Activated effector memory CD4-positive, alpha-beta T cell treated with anti-CD3 and anti-CD28 coated beads, Interleukin-2, amount 50 U/mL, for 16 hours (primary cell): Measurements from ENCODE around the gene SLC30A7.
"Not testable (repeated sequence)": the region's sequence is repeated elsewhere in the genome, so short reads cannot be mapped to it uniquely, and the experiment has no call there.

Experiments
- DNase-seq: peaks from one replicate; pipeline ENCODE4 v3.0.0-alpha.2; 2020

SLC30A7 gene

GRCh38 chr1:100895540-100896480, at the start of gene SLC30A7:
TSS of gene SLC30A7 (plus strand) at chr1:100896090. CDS start at chr1:100896263, 173 bp downstream.
- peak; percentile 99 for DNase-seq

GRCh38 chr1:100847361-100848082, 48.4 kb upstream of the SLC30A7 start:
- no peak for DNase-seq

GRCh38 chr1:100851726-100852125, 44.2 kb upstream of the SLC30A7 start:
- DNase-seq, result no peak

- no peak for DNase-seq
These were observed 42.9 kb upstream of the SLC30A7 start for GRCh38 chr1:100852976-100853375.

- not testable (repeated sequence) for DNase-seq
These were observed 40.8 kb upstream of the SLC30A7 start for GRCh38 chr1:100855116-100855515.

GRCh38 chr1:100860397-100860991, 35.4 kb upstream of the SLC30A7 start:
- no peak for DNase-seq

GRCh38 chr1:100861379-100861778, 34.5 kb upstream of the SLC30A7 start:
- no peak for DNase-seq

GRCh38 chr1:100862591-100862990, 33.3 kb upstream of the SLC30A7 start:
- no peak for DNase-seq

- no peak for DNase-seq
These were observed 29.6 kb upstream of the SLC30A7 start for GRCh38 chr1:100866041-100866900.

- no peak for DNase-seq
These were observed 29.0 kb upstream of the SLC30A7 start for GRCh38 chr1:100866901-100867206.

GRCh38 chr1:100868364-100868995, 27.4 kb upstream of the SLC30A7 start:
- DNase-seq, result no peak

GRCh38 chr1:100869996-100870395, 25.9 kb upstream of the SLC30A7 start:
- no peak for DNase-seq

GRCh38 chr1:100874433-100874832, 21.5 kb upstream of the SLC30A7 start:
- no peak for DNase-seq

- no peak for DNase-seq
These were observed 20.7 kb upstream of the SLC30A7 start for GRCh38 chr1:100875228-100875627.

- DNase-seq, result no peak
These were observed 19.6 kb upstream of the SLC30A7 start for GRCh38 chr1:100876291-100876690.

- no peak for DNase-seq
These were observed 16.5 kb upstream of the SLC30A7 start for GRCh38 chr1:100879422-100879821.

GRCh38 chr1:100881687-100882086, 14.2 kb upstream of the SLC30A7 start:
- DNase-seq, result no peak

GRCh38 chr1:100882698-100883097, 13.2 kb upstream of the SLC30A7 start:
- DNase-seq, result no peak

- no peak for DNase-seq
These were observed 11.9 kb upstream of the SLC30A7 start for GRCh38 chr1:100883963-100884362.

- DNase-seq, result not testable (repeated sequence)
These were observed 6.9 kb upstream of the SLC30A7 start for GRCh38 chr1:100889007-100889406.

- DNase-seq, result not testable (repeated sequence)
These were observed 5.9 kb upstream of the SLC30A7 start for GRCh38 chr1:100889869-100890482.

- DNase-seq, result no peak
These were observed 4.5 kb upstream of the SLC30A7 start for GRCh38 chr1:100891380-100891779.
